MCF 10A (cell line): ENCODE results near the gene CD1C. TPM values are rescaled to one million over a fixed set of nuclear protein-coding genes. Genes with fewer than 3 reads are reported as not detected.
"Not testable (repeated sequence)": the region's sequence is repeated elsewhere in the genome, so short reads cannot be mapped to it uniquely, and the experiment has no call there.

Source experiments
- BruUV-seq: library from RNA; stranded (reverse); fragments of 400-500 nt; replicated peaks from 2 replicates; lab custom pipeline; 2021; lab: Mats Ljungman, UMichigan
- CTCF ChIA-PET: fragments of 300-600 bp; sonication (Branson Sonifier 250); formaldehyde crosslinking; extraction: SDS; loops from one replicate; lab custom pipeline; 2021; ENCODE audit warnings: antibody characterized with exemption, inconsistent platforms; lab: Yijun Ruan, JAX
- POLR2A ChIA-PET: fragments of 300-600, 350-650 bp; sonication (Branson Sonifier 250); formaldehyde crosslinking; extraction: SDS; loops from one replicate; lab custom pipeline; 2020; ENCODE audit warnings: antibody characterized with exemption, inconsistent platforms; lab: Yijun Ruan, JAX
- DNase-seq: peaks from one replicate; pipeline ENCODE4 v3.0.0-alpha.2; 2018; ENCODE audit not compliant: unreplicated experiment
- H3K27ac Mint-ChIP-seq: one replicate; pipeline ENCODE4 v1.8.0; 2022; ENCODE audit warnings: mild to moderate bottlenecking, low read depth, mixed read lengths; ENCODE audit not compliant: unreplicated experiment
- H3K27me3 Mint-ChIP-seq: one replicate; pipeline ENCODE4 v1.8.0; 2022; ENCODE audit warnings: mixed read lengths; ENCODE audit not compliant: insufficient read depth, unreplicated experiment
- H3K36me3 Mint-ChIP-seq: one replicate; pipeline ENCODE4 v1.8.0; 2022; ENCODE audit warnings: mild to moderate bottlenecking, moderate library complexity, mixed read lengths; ENCODE audit not compliant: insufficient read depth, unreplicated experiment
- H3K4me1 Mint-ChIP-seq: one replicate; pipeline ENCODE4 v1.8.0; 2022; ENCODE audit warnings: mixed read lengths; ENCODE audit not compliant: insufficient read depth, unreplicated experiment
- H3K4me3 Mint-ChIP-seq: one replicate; pipeline ENCODE4 v1.8.0; 2022; ENCODE audit warnings: mild to moderate bottlenecking, moderate library complexity, mixed read lengths; ENCODE audit not compliant: unreplicated experiment
- H3K9me3 Mint-ChIP-seq: one replicate; pipeline ENCODE4 v1.8.0; 2022; ENCODE audit warnings: mixed read lengths; ENCODE audit not compliant: unreplicated experiment
- CTCF ChIP-seq: fragments of 200-600 bp; IDR thresholded peaks from one replicate; pipeline ENCODE4 v1.8.0; 2022; ENCODE audit warnings: antibody characterized with exemption, mild to moderate bottlenecking; ENCODE audit not compliant: unreplicated experiment
- intact Hi-C: fragments of 100-400 bp; cut with micrococcal nuclease; formaldehyde crosslinking; loops from 2 replicates; pipeline ENCODE4 v1.14.1; 2022
- total RNA-seq: library from RNA; stranded (reverse); gene quantifications from 2 replicates; pipeline ENCODE4 v1.2.3, GENCODE V29; 2022

The CD1C gene
- total RNA-seq, 1 experiment from 2014 or later: not detected

GRCh38 chr1:158249646-158250045, 40.1 kb upstream of the CD1C start:
- Mint-ChIP-seq H3K9me3 (no peaks in the 10 kb centered on the region), H3K36me3 (no peaks in the 10 kb centered on the region), H3K4me3 (no peak overlapping the region), H3K4me1 (no peaks in the 10 kb centered on the region), H3K27ac (no peak overlapping the region), H3K27me3 (peaks cover 62% of the 10 kb centered on the region)
- no TSS peak for BruUV-seq
- TF ChIP-seq CTCF: no peak
- CTCF ChIA-PET: interaction anchor here (0.5 to 0.6 kb wide), 2 partner anchors 296 to 376 kb away, joined by 3 to 4 read pairs; no protein-coding TSS in a partner anchor
- intact Hi-C loops: no loop called here
- DNase-seq: no peak
- POLR2A ChIA-PET: no interaction called here

- intact Hi-C loops: no loop called here
- Mint-ChIP-seq H3K9me3 (no peaks in the 10 kb centered on the region), H3K27me3 (peaks cover 46% of the 10 kb centered on the region), H3K4me3 (no peak overlapping the region), H3K4me1 (no peaks in the 10 kb centered on the region), H3K36me3 (no peaks in the 10 kb centered on the region), H3K27ac (no peak overlapping the region)
- ChIA-PET CTCF (interaction anchor here (0.5 to 0.6 kb wide), 2 partner anchors 38 to 43 kb away, joined by 3 read pairs; no protein-coding TSS in a partner anchor), POLR2A (no interaction called here)
- BruUV-seq: no TSS peak
- TF ChIP-seq CTCF: no peak
- DNase-seq: no peak
Observed at GRCh38 chr1:158251163-158251562, 38.6 kb upstream of the CD1C start.

- CTCF ChIA-PET: interaction anchor here (0.7 kb wide), 1 partner anchor 744 kb away, joined by 3 read pairs; no protein-coding TSS in a partner anchor
- intact Hi-C loops: no loop called here
- Mint-ChIP-seq H3K4me3 (no peak overlapping the region), H3K9me3 (no peaks in the 10 kb centered on the region), H3K27ac (no peak overlapping the region), H3K4me1 (no peaks in the 10 kb centered on the region), H3K36me3 (no peaks in the 10 kb centered on the region), H3K27me3 (peaks cover 11% of the 10 kb centered on the region)
- POLR2A ChIA-PET: no interaction called here
- no peak for TF ChIP-seq CTCF
- BruUV-seq: no TSS peak
- no peak for DNase-seq
Observed at GRCh38 chr1:158255656-158256055, 34.1 kb upstream of the CD1C start.

GRCh38 chr1:158256747-158257146, 33.0 kb upstream of the CD1C start:
- POLR2A ChIA-PET, H3K27ac Mint-ChIP-seq: not testable (repeated sequence)

More at GRCh38 chr1:158256747-158257146, 33.0 kb upstream of the CD1C start:
- DNase-seq, H3K36me3 Mint-ChIP-seq, intact Hi-C loops, H3K4me3 Mint-ChIP-seq, H3K9me3 Mint-ChIP-seq, H3K4me1 Mint-ChIP-seq, BruUV-seq: not testable (repeated sequence)
- CTCF ChIA-PET: interaction anchor here (0.6 kb wide), 1 partner anchor 593 kb away, joined by 3 read pairs; no protein-coding TSS in a partner anchor
- peaks cover 18% of the 10 kb centered on the region for H3K27me3 Mint-ChIP-seq
